Loucy (cell line): Measurements from ENCODE around the gene CLDND1.

Source experiments
- CTCF ChIP-seq: fragments of 200-600 bp; sonication (generic); conservative IDR thresholded peaks from 2 replicates; pipeline ENCODE4 v1.5.1; 2014; ENCODE audit warnings: mild to moderate bottlenecking, antibody characterized with exemption, low read length
- EZH2phosphoT487 ChIP-seq: fragments of 200-600 bp; IDR thresholded peaks from 2 replicates; pipeline ENCODE4 v1.6.1; 2018; ENCODE audit warnings: antibody characterized with exemption, mild to moderate bottlenecking, moderate library complexity, borderline replicate concordance

DNA sequence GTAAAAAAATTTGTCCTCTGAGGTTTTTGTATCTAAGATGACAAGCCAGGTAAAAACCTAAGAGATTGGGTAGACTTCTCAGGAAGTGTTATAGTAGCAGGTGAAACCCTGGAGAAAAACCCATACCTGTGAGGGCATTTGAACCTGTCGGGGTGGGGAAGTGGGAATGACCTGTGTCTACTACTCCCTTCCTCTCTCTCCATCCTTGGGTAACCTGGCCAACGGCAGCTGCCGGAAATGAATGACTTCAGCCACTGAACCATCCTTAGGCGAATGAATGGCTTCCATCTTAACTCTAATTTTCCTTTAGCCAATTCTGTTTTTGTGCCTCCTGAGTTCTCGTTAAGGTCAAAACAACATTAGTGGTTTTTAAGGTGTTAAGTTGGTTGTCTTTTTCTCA is 25.8 kb upstream of the CLDND1 start:
- TF ChIP-seq CTCF, result no peak
- no peak for TF ChIP-seq EZH2phosphoT487
